ENCODE results near the gene KAZN. TPM values are rescaled to one million over a fixed set of nuclear protein-coding genes. Genes with fewer than 3 reads are reported as not detected.

Gene KAZN
- total RNA-seq, 2 donors from 2014 or later = 3.4 to 12.2 TPM

DNA sequence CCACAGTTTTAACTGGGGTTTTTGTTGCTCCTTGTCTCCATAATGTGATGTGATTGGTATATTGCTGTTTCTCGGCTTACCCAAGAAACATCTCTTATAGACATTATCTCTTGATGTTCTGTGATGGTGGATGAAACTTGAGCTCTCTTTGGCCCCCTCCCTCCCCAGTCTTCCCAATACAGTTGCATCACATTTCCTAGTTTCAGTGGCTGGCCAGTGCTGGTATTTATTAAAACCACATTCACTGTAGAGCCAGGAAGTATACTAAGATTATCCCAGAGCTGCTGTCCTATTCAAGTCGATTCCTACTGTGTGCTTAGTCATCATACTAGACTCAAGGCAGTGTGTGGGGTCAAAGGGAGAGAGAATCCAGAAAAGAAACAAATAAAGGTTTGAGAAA lies 244.4 kb downstream of the KAZN start:
- WGBS, 2 donors = 64 to 65% methylated on average over 2 of the region's 2 CpGs
- intact Hi-C loops (cut with DNase I) = no loop called here
- H3K27me3 ChIP-seq = no peaks in the 10 kb centered on the region
- no peaks in the 10 kb centered on the region for H3K36me3 ChIP-seq (replicated peaks in 1 of 2; ENCODE audit: insufficient read depth in 1 of 2, low read depth in 2 of 2)
- TF ChIP-seq POLR2A (IDR thresholded peaks at IDR 0.05) = no peak
- DNase-seq (no peak), ATAC-seq (no peak)
- H3K4me3 ChIP-seq = no peak overlapping the region
- peaks cover 0 to 4% (median 0%) of the 10 kb centered on the region in 3 donors for H3K9me3 ChIP-seq
- no peak overlapping the region for H3K27ac ChIP-seq
- no peaks in the 10 kb centered on the region for H3K4me1 ChIP-seq

DNA sequence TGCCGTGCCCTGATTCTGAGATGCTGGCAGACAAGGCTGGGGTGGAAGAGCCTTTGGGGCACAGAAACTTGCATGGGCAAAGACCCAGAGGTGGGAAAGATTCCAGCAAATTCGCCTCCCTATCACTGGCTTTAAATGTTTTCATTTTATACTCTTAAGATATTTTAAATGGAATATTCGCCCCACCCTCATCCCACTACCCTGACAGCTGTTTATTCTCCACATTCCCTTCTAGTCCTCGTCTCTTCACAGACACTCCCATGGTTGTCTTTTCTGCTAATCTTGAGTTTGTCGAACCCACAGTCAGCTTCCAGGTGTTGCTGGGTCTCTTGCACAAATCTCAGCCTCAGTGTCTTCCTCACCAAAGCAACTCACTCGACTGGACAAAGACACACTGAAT lies 245.0 kb downstream of the KAZN start:
- 70 to 77% methylated on average over 6 of the region's 6 CpGs for WGBS, 2 donors
- no peak overlapping the region for H3K4me3 ChIP-seq
- H3K27ac ChIP-seq = no peak overlapping the region
- TF ChIP-seq, protein P1, sequence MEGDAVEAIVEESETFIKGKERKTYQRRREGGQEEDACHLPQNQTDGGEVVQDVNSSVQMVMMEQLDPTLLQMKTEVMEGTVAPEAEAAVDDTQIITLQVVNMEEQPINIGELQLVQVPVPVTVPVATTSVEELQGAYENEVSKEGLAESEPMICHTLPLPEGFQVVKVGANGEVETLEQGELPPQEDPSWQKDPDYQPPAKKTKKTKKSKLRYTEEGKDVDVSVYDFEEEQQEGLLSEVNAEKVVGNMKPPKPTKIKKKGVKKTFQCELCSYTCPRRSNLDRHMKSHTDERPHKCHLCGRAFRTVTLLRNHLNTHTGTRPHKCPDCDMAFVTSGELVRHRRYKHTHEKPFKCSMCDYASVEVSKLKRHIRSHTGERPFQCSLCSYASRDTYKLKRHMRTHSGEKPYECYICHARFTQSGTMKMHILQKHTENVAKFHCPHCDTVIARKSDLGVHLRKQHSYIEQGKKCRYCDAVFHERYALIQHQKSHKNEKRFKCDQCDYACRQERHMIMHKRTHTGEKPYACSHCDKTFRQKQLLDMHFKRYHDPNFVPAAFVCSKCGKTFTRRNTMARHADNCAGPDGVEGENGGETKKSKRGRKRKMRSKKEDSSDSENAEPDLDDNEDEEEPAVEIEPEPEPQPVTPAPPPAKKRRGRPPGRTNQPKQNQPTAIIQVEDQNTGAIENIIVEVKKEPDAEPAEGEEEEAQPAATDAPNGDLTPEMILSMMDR (IDR thresholded peaks at IDR 0.05) = no peak
- TF ChIP-seq POLR2A (IDR thresholded peaks at IDR 0.05) = no peak
- no peaks in the 10 kb centered on the region for H3K27me3 ChIP-seq
- H3K4me1 ChIP-seq = no peaks in the 10 kb centered on the region
- H3K9me3 ChIP-seq = peaks cover 0 to 4% (median 0%) of the 10 kb centered on the region in 3 donors
- intact Hi-C loops (cut with DNase I) = no loop called here
- DNase-seq (no peak), ATAC-seq (no peak)
- no peaks in the 10 kb centered on the region for H3K36me3 ChIP-seq (replicated peaks in 1 of 2; ENCODE audit: insufficient read depth in 1 of 2, low read depth in 2 of 2)

GRCh38 chr1:14844356-14844755 lies 245.9 kb downstream of the KAZN start:
- WGBS, 2 donors = 83 to 90% methylated on average over 2 of the region's 2 CpGs
- no peak for TF ChIP-seq POLR2A (IDR thresholded peaks at IDR 0.05)
- TF ChIP-seq, protein P1 (IDR thresholded peaks at IDR 0.05) = no peak
- DNase-seq (no peak), ATAC-seq (no peak)
- intact Hi-C loops (cut with DNase I) = no loop called here
- Histone ChIP-seq H3K27me3 (no peaks in the 10 kb centered on the region), H3K4me3 (no peak overlapping the region), H3K9me3 (peaks cover 0 to 4% (median 0%) of the 10 kb centered on the region in 3 donors), H3K4me1 (no peaks in the 10 kb centered on the region), H3K27ac (no peak overlapping the region), H3K36me3 (replicated peaks in 1 of 2; ENCODE audit: insufficient read depth in 1 of 2, low read depth in 2 of 2) (no peaks in the 10 kb centered on the region)

DNA sequence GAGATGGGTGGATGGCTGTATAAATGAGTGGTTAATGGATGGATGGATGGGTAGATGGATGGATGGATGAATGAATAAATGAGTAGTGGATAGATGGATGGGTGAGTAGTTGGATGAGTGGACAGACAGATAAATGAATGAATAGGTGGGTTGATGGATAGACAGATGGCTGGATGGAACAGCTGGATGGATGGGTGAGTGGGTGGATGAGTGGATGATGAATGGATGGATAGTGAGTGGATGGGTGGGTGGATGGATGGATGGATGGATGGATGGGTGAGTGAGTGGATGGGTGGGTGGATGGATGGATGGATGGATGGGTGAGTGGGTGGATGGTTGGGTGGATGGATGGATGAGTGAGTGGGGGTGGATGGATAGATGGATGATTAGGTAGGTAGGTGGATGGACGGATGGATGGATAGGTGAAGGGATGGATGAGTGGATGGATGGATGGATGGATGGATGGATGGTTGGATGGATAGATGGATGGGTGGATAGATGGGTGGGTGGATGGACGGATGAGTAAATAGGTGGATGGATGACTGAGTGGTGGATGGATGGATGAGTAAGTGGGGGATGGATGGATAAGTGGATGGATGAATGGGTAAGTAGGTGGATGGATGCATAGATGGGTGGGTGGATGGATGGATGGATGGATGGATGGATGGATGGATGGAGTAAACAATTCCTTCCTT lies 246.6 kb downstream of the KAZN start:
- Histone ChIP-seq H3K27ac (no peak overlapping the region), H3K27me3 (no peaks in the 10 kb centered on the region), H3K4me1 (peaks cover 2% of the 10 kb centered on the region), H3K4me3 (no peak overlapping the region), H3K36me3 (replicated peaks in 1 of 2; ENCODE audit: insufficient read depth in 1 of 2, low read depth in 2 of 2) (no peaks in the 10 kb centered on the region), H3K9me3 (peaks cover 0 to 4% (median 0%) of the 10 kb centered on the region in 3 donors)
- TF ChIP-seq POLR2A (IDR thresholded peaks at IDR 0.05) = no peak
- TF ChIP-seq, protein P1 (IDR thresholded peaks at IDR 0.05) = no peak
- DNase-seq (no peak), ATAC-seq (no peak)
- intact Hi-C loops (cut with DNase I) = no loop called here
- WGBS, 2 donors = 78 to 83% methylated on average over 2 of the region's 2 CpGs

DNA sequence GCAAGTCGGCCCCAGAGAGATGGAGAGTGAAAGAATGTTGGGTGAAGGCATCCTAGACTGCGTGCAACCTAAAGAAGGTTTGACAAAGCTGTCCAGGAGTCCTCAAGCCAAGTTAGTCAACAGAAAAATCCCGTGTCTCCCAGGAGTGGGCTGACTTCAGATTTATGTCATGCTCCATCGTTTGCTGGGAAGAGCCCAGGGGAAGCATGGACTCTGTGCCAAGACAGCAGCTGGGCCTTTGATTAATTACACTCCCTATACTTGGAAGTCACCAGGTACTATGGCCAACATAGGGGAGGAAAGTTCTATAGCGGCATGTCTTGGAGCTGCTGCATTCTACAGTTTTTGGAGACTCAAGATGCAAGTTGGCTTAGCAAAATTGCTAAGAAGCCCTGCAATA lies 247.4 kb downstream of the KAZN start:
- intact Hi-C loops (cut with DNase I) = no loop called here

More for the DNA sequence above, 247.4 kb downstream of the KAZN start:
- no peaks in the 10 kb centered on the region for H3K36me3 ChIP-seq (replicated peaks in 1 of 2; ENCODE audit: insufficient read depth in 1 of 2, low read depth in 2 of 2)
- peaks cover 0 to 4% (median 0%) of the 10 kb centered on the region in 3 donors for H3K9me3 ChIP-seq
- H3K27me3 ChIP-seq = no peaks in the 10 kb centered on the region
- peaks cover 8% of the 10 kb centered on the region for H3K4me1 ChIP-seq
- H3K4me3 ChIP-seq = no peak overlapping the region
- no peak for TF ChIP-seq POLR2A (IDR thresholded peaks at IDR 0.05)
- TF ChIP-seq, protein P1 (IDR thresholded peaks at IDR 0.05) = no peak
- no peak for DNase-seq
- no peak for ATAC-seq
- no peak overlapping the region for H3K27ac ChIP-seq
- 76% methylated on average over 5 of the region's 5 CpGs for WGBS, 2 donors

All from body of pancreas (tissue), 4 donors.